NCI-H187 treated with DMSO at 0.1 percent for 48 hours (cell line): ENCODE results near the gene LCN1.

Experiments
- DNase-seq: peaks from one replicate; lab custom pipeline; 2025; lab: John Stamatoyannopoulos, UW

Gene LCN1

DNA sequence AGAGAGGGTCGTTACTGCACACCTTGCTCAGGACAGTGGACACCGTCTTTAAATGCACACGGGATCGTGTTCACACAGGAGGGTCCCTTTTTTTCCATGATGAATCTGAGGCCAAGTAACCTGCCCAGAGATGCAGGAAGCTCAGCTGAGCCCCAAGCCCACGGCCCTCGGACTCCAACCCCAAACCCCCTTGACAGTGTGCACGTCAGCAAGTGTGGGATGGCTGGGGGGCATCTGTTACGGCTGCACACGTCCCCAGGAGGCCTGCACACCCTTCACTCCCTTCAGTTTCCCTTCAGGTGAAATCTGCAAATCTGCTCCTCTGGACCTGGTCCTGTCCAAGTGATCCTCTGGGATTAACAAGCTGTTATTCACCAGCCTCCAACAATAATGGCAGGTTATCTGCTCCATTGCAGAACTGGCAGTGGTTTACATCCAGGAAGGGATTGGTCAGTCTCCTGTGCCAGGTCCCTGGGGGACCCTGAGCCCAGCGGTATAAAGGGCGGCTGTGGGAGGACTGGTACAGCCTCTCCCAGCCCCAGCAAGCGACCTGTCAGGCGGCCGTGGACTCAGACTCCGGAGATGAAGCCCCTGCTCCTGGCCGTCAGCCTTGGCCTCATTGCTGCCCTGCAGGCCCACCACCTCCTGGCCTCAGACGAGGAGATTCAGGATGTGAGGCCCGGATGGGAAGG lies at the start of gene LCN1:
LCN1 (plus strand) TSS at position 525 of the 692 bp plus-strand sequence; CDS start at position 583, 58 bp downstream.
- no peak for DNase-seq

DNA sequence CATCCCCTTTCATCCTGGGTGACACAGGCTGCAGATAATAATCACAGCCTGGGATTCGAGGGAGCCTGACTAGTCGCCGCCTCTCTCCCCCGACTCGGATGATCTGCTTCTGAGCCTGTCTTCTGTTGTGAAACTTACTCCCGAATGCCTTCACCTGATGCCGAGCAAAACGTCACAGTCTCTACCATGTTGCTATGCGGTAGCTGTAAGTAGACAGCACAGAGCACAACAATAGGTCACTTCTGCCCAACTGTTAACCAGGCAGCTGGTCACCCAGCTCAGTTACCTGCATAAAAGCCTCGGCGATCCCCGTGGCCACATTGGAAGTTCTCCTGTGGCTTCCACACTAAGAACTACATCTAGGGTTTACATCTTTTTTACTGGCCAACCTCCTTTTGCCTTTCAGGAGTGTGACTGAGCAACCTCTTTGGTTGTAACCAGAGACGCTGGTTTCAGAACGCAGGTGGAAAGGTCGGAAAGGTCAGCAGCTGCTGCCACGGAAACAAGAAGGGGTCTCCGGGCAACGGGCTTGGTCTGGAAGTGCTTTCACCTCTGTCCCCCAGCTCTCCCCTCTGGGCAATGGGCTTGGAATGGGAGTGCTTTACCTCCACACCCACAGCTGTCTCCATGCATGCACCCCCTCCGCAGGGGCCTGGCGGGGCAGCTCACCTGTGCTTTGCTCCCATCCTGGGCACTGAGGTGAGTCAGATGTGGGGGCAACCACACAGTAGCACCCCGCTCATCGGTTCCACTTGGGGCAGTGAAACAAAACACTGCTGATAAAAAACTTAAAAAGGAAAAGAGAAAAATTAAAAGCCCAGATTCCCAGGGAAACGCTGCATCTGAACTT lies 49.2 kb upstream of the LCN1 start:
- DNase-seq = no peak

DNA sequence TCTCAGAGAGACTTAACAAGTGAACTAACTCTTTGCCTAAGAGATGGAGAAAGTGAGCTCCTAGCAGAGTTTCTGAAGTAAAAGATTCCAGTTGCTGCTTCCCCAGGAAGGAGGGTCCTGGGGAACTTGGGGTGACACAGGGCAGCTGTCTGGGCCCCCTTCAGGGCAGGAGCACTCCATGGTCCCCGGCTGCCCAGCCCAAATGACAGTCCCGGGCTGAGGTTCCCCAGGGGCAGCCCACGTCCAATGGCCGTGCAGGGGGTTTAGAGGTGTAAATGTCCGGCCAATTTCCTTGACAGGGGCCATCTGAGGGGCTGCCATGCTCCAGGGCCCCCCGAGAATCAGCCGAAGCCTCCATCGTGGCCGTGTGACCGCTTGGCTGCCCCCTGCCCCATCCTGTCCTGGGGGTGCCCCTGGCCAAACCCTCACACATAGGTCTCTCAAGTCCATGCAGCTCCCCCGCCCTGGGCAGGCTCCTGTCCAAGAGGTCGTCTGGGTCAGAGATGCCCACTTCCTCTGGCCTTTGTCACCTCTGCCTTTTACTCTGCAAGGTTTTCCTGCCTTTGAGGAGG lies 47.2 kb upstream of the LCN1 start:
- no peak for DNase-seq

DNA sequence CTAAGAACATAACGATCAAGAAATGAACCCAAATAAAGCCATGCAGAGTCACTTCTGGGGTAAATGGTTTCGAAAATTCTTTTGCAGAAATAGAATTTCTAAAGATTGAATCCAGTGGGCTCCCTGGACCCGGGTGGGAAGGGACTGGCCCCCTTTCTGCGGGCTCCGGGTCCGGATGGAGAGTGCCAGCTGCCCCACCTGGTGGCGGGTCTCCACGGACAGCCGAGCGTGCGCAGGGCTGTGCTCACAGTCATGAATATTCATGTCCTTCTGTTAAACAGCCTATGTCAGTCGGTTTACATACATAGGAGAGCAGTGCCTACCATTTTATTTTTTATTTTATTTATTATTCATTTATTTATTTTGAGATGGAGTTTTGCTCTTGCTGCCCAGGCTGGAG lies 46.3 kb upstream of the LCN1 start:
- DNase-seq = no peak

DNA sequence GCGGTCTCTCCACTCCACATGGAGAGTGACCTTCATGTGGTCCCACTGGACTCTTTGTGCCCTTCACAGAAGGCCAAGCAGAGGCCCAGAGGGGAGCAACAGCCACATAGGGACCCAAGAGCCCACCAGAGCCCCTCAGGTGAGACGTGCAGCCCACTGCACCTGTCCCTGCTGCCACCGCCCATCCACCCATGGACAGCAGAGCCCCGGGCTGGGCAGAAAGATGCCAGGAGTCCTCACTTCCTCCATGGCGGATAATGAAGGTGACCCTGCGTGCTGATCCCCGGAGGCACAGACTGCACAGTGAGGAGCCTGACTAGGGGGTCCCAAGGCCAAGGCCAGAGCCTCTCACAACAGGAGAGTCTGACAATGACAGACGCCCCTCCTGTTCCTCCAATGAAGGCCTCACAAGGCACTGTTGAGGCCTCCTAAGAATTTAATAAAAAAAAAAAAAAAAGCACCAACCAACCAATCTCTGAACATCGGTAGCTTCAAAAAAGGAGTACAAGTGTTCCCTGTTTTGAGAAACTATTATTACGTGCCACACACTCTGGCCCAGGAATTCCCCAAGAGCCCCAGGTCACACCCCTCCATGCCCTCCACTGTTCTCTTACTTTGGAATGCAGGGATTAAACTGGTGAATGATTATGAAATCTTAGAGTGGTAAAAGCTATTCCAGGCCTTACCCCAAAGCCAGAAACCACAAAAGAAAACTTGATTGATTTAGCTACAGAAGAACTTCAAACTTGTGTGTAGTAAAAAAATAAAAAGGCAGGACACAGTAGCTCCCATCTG lies 44.5 kb upstream of the LCN1 start:
- DNase-seq = no peak

DNA sequence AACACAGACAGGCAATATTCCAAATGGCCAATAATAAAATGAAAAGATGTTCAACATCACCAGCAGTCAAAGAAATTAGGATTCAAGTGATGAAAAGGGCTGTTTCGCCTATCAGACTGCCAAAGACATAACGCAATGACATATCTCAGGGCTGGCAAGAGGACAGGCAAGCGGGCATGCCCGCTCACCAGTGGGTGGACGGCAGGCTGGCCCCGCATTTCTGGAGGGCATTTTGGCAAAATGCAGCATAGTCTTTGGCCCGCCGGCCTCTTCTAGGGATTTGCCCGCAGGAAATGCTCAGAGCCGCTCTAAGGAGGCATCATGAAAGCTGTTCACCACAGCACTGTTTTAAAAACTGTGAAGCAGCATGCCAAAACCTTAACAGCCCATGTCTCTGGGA lies 43.0 kb upstream of the LCN1 start:
- DNase-seq = no peak

DNA sequence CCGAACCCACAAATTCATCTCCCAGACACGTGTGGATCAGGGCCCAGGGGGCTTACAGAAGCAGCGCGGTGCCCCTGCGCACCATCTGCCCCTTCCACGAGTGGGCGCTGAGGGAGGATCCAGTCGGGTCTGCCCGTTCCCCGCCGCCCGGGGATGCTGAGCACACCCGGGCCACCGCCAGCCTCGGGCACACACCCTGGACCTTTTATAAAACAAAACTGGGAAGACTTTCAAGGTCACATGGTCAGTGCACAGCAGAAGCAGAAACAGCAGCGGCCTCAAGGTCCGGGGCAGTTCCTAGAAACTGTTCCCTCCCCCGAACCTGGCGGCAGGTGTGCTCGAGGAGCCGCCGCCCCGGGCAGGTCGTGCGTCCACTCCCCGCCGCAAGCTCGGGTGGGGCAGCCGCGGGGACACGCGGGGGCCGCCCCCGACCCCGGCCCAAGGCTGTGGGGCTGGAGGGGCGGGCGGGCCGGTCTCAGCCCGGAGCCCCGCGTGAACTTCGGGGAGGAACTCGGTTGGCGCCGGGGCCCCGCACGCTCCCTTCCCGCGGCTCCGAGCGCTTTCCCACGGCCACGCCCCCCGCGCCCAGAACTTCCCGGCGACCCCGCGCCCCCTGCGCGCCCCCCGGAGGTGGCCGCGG lies 42.3 kb upstream of the LCN1 start:
- no peak for DNase-seq

DNA sequence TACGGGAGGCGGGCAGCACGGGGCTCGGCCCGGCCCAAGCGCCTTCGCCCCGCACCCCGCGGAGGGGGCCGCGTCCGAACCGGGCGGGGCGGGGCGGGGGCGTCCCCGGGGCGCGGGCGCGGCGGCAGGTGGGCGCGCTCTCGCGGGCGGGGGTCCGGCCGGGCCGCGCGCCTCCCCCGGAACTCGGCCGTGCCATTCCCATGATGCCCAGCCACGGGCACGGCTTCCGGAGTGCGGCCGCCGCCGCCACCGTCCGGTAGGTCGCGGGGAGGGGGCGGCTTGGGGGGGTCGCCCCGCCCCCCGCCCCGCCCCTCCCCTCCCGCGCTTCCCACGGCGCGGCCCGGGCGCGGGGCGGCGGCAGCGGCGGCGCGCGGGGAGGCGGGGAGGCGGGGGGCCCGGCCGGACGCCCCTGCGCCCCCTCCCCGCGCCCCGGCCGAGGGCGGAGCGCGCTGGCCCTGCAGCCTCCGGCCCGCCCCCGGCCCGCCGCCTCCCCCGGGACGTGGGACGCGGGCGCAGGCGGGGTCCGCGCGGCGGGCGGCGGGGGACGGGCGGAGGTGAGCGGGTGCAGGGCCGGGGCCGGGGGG lies 41.7 kb upstream of the LCN1 start, which contains the start of gene PPP1R26:
PPP1R26 (plus strand) TSS at position 314 of the 584 bp plus-strand sequence. CDS start 4,729 bp downstream, outside the sequence.
- no peak for DNase-seq

DNA sequence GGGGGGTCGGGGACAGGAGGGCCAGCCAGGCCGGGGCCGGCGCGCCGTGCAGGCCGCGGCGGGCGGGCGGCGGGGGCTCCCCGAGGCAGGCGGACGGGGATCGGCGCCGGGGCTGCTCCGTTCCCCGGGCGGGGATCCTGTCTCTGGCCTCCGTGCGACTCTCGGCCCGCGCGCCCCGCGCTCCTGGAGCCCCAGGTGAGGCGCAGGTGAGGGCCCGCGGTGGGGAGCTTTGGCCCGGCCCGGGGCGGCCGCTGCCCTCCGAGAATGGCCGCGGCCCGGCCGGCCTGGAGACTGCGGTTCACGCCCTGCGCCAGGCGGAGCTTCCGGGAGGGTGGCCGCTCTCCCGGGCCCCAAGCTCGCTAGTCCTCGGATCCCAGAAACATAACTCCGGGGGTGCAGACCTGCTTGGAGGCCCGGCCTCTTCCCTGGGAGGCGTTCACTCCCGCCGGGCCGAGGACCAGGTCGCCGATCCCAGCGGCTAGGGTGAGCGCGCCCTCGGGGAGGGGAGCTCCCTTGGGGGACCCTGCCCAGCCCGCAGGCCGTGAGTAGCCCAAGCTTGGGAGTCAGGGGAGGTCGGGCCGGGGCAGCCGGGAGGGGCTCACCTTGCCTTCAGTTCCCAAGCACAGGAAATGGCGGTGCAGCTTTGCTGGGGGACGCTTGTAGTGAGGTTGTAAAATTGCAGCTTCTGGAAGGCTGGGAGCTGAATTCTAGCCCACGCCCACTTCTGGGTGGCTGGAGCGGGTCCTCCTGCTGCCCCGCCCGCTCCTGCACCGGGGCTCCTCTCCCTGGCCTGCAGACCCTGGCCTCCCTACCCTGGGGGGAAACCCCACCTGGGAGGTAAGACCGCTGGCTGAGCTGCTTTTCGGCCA lies 40.9 kb upstream of the LCN1 start:
- no peak for DNase-seq

DNA sequence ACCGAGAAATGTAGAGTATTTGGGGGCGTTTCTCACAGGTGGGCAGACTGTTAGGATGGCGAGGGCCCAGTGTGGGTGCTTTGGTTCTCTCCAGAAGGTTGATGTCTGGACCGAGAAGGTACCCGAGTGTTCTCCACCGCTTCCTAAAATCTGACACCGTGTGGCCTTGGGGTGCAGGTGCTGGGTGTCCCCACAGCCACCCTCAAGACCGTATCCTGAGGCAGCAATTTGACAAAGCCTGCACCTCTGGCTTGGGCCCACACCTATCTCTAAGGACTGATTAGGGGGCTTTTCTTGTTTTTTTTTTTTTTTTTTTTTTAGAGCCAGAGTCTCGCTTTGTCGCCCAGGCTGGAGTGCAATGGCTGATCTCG lies 40.3 kb upstream of the LCN1 start:
- DNase-seq = no peak

DNA sequence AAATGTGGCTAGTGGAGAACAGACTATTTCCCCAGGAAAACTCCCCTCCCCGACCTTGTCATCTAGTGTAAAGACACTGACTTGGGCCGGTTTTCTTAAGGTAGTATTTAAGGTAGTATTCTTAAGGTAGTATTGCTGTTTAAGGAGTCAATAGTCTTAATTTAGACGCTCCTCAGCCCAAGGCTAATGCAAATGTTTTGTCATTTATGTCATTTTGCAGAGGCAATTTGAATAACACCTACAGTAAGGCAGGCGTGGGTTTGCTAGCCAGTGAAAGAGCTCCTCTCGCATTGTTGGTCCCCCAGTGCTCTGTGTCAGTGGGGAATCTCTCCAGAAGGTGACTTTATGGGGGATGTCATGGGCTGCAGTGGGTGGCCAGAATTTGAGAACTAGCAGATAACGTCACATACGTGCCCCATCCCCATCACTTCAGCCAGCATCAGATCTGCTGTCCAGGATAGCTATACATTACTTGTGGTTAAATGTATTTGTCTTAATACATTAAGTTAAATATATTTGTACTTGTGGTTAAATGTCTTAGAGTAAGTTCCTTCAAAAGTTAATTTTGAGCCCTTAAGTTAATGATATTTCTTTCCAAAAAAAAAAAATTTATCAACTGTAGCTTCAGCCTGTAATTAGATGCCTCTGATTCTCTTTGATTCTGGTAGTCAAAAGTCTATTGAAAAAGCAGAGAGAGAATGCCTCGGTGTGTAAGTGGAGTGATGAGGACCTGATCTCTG lies 39.1 kb upstream of the LCN1 start:
- DNase-seq = no peak

DNA sequence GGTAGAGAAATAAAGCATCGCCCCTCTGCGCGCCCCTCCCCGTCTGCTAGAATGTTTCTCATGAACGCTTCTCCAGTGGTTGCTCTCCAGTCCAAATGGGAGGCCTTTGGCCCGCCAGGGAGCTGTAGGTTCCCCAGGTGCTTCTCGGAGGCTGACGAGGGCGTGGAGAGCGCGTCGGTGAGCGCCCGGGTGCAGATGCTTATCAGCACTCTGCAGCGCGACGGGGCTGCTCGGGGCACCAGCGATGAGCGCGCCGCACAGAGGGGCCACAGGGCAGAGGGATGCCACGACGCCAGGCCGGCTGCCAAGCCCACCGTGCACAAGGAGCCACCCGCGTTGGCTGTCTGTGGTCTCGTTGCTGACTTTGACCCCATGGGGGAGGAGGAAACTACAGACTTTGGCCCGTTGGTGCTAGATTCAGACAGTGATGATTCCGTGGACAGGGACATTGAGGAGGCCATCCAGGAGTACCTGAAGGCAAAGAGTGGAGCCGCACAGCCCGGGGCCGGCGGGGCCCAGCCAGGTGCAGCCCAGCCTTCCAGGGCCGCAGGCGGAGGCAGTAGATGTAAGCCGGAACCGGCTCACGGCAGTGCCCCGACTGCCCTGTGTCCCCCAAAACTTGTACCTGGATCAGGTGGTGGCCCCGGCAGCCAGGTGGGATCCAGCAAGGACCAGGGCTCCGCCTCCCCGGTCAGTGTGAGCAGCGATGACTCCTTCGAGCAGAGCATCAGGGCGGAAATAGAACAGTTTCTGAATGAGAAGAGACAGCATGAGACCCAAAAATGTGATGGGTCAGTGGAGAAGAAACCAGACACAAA lies 36.6 kb upstream of the LCN1 start:
- DNase-seq = no peak

DNA sequence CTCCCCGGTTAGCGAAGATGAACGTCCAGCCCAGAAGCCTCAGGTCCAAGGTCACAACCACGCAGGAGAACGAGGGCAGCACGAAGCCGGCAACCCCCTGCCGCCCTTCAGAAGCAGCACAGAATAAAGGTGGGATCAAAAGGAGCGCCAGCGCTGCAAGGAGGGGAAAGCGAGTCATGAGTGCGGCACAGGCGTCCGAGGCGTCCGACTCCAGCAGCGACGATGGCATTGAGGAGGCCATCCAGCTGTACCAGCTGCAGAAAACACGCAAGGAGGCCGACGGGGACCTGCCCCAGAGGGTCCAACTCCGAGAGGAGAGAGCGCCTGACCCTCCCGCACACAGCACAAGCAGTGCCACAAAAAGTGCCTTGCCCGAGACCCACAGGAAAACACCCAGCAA lies 35.9 kb upstream of the LCN1 start:
- DNase-seq = no peak

DNA sequence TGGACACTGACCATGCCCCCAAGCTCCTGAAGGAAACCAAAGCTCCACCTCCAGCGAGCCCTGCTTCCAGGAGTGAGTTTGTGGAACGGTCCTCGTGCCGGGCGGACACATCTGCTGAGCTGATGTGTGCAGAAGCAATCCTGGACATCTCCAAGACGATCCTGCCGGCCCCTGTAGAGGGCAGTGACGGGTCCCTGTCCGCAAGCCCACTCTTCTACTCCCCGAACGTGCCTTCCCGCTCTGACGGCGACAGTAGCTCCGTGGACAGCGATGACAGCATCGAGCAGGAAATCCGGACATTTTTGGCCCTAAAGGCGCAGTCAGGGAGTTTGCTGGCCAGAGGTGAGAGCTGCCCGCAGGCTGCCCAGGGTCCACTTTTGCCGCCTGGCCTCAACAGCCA lies 35.4 kb upstream of the LCN1 start:
- no peak for DNase-seq

DNA sequence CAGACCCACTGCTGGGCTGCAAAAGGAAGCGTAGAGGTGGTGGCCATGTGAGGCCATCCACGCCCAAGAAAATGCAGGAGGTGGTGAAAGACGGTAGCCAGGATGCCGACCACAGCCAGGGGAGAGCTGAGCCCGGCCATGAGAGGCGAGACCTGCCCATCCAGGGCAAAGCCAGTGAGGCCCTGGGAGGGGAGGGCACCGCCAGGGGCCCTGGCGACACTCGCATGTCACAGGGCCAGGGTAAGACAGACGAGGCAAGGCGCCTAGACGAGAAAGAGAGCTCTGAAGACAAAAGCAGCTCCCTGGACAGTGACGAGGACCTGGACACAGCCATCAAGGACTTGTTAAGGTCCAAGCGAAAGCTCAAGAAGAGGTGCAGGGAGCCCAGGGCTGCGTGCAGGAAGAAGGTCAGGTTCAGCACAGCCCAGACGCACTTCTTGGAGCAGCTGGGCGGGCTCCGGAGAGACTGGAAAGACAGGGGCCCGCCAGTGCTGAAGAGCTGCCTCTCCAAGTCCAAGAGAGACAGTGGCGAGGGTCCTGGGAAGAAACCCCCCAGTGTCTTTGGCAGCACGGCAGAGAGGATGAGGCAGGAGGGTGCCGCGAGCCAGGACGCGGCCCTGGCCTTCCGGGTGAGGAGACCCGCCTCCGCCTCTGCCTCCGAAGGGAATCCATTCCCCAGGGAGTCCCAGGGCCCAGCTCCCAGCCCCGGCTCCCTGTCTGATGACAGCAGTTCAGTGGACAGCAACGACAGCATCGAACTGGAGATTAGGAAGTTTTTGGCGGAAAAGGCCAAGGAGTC lies 34.8 kb upstream of the LCN1 start:
- DNase-seq = no peak

DNA sequence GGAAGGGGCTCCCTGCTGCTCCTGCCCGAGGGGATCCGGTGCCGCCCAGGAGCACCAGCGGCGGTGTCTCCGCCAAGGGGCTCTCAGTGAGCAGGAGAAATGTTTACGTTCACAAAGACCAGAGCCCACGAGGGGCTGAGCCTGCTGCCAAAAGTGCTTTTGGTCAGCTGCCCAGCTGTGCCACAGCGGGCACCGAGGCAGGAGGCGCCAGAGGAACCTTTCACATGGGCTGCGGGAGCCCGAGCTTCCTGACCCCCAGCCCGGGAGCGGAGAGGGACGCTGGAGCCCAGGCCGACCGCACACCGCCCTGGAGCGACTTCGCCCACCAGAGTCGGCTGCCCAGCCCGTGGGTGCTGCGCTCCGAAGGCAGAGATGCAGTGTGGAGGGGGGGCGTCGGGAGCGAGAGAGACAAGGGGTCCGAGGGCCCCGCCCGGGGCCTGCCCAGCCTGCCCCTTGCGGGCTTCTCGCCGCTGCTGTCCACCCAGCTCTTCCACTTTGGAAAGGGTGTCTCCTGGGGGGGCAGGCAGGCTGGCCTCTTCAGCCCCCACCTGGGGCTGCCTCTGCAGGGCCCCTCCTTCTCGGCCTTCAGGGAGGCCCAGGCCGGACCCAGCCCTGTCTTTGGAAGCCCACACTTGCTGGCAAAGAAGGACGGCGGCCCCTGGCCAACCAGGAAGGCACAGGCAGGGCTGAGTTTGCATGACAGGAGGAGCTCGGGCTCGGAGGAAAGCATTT lies 33.8 kb upstream of the LCN1 start:
- DNase-seq = no peak

DNA sequence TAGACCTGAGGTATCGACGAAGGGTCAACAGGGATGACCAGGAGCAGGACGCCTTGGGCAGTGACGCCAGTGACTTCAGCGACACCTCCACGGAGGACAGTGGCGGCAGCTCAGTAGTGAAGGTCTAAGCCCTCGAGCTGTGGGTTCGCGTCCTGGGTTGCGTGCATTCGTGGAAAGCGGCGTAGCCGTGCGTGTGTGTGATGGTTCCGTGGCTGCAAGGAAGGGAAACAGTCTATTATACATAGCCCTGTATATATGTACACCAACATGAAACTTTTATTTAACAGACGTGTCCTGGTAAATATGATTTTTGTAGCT lies 33.3 kb upstream of the LCN1 start:
- DNase-seq = no peak
